ENCODE results near the gene POLR2J.

DNA sequence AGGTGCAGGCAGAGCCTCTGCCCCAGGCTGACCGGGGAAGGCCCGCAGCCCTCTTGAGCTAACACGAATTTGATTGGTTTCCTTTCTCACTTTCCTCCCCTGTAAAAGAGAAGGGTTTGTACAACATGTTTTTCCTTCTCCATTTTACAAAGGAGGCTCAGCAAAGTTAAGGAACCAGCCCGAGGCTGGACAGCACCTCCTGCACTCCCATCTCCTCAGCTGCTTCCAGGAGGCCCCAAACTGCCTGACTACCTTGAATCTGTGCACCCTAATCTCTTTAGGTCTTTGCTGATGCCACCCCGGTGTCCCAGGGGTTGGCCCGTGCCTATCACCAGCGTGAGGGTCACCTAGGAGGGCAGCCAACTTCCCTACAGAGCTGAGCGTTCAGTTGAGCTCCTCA, 18.3 kb downstream of the POLR2J start:
- TF ChIP-seq, protein P1, sequence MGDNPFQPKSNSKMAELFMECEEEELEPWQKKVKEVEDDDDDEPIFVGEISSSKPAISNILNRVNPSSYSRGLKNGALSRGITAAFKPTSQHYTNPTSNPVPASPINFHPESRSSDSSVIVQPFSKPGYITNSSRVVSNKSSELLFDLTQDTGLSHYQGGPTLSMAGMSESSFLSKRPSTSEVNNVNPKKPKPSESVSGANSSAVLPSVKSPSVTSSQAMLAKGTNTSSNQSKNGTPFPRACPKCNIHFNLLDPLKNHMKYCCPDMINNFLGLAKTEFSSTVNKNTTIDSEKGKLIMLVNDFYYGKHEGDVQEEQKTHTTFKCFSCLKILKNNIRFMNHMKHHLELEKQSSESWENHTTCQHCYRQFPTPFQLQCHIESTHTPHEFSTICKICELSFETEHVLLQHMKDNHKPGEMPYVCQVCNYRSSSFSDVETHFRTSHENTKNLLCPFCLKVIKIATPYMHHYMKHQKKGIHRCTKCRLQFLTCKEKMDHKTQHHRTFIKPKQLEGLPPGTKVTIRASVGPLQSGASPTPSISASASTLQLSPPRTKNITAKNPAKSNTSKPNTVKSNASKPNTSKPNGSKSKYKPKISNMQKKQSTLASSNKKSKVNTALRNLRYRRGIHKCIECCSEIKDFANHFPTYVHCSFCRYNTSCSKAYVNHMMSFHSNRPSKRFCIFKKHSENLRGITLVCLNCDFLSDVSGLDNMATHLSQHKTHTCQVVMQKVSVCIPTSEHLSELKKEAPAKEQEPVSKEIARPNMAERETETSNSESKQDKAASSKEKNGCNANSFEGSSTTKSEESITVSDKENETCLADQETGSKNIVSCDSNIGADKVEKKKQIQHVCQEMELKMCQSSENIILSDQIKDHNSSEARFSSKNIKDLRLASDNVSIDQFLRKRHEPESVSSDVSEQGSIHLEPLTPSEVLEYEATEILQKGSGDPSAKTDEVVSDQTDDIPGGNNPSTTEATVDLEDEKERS (tag by site-specific recombination; IDR thresholded peaks at IDR 0.05) = no peak
- TF ChIP-seq CTCF (tag by site-specific recombination; IDR thresholded peaks at IDR 0.05) (no peak), ZNF610 (tag by site-specific recombination; IDR thresholded peaks at IDR 0.05; ENCODE audit: borderline replicate concordance) (no peak), HOXA7 (CRISPR knock-in tag; IDR thresholded peaks at IDR 0.05; ENCODE audit: borderline replicate concordance) (no peak), ZBTB20 (tag by site-specific recombination; IDR thresholded peaks at IDR 0.05) (no peak), ZNF169 (tag by site-specific recombination; IDR thresholded peaks at IDR 0.05) (no peak), PRDM10 (tag by site-specific recombination; IDR thresholded peaks at IDR 0.05) (no peak)

Measured in HEK293 (cell line).